Measurements from ENCODE around the gene HTT. TPM values are rescaled to one million over a fixed set of nuclear protein-coding genes. Genes with fewer than 3 reads are reported as not detected.

The HTT gene
- total and polyA plus RNA-seq, 2 of the 13 experiments (the other 11 are each of a cell fraction or from before 2014, with no cell fraction given) = 17.5 to 19.5 TPM

DNA sequence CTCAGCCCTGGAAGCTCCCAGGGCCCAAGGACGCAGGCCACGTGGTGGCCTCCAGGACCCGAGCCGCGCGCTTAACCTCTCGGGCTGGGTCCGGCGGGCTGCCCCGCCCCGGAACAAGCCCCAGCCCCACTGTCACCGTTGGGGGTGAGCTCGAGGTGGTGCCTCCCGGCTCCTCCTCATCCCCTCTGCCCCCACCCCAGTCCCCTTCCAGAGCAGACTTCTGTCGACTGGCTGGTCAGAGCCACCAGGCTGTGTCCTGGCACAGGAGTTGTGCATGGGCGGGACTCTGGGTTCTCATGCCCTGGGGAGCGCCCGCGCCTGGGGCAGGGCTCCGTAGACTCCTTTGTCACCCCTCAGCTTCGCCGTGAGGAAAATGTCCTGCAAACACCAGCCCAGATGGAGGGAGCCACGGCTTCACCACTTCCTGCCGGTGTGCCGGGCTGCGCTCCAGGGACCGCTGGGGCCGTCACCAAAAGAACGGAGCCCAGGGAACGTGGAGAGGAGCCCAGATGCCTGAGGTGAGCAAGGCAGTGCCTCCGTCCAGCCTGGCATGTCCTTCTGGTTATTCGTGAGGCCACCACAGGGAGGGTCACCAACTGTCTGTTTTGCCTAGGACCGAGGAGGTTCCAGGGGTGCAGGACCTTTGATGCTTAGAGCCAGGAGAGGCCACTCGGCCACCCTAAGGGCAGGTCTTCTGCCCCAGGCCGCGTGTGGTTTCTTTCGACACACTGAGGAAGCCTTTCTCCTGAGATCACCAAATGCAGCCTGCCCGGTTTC lies 211.3 kb downstream of the HTT start (continued):
- TF ChIP-seq, protein P1, sequence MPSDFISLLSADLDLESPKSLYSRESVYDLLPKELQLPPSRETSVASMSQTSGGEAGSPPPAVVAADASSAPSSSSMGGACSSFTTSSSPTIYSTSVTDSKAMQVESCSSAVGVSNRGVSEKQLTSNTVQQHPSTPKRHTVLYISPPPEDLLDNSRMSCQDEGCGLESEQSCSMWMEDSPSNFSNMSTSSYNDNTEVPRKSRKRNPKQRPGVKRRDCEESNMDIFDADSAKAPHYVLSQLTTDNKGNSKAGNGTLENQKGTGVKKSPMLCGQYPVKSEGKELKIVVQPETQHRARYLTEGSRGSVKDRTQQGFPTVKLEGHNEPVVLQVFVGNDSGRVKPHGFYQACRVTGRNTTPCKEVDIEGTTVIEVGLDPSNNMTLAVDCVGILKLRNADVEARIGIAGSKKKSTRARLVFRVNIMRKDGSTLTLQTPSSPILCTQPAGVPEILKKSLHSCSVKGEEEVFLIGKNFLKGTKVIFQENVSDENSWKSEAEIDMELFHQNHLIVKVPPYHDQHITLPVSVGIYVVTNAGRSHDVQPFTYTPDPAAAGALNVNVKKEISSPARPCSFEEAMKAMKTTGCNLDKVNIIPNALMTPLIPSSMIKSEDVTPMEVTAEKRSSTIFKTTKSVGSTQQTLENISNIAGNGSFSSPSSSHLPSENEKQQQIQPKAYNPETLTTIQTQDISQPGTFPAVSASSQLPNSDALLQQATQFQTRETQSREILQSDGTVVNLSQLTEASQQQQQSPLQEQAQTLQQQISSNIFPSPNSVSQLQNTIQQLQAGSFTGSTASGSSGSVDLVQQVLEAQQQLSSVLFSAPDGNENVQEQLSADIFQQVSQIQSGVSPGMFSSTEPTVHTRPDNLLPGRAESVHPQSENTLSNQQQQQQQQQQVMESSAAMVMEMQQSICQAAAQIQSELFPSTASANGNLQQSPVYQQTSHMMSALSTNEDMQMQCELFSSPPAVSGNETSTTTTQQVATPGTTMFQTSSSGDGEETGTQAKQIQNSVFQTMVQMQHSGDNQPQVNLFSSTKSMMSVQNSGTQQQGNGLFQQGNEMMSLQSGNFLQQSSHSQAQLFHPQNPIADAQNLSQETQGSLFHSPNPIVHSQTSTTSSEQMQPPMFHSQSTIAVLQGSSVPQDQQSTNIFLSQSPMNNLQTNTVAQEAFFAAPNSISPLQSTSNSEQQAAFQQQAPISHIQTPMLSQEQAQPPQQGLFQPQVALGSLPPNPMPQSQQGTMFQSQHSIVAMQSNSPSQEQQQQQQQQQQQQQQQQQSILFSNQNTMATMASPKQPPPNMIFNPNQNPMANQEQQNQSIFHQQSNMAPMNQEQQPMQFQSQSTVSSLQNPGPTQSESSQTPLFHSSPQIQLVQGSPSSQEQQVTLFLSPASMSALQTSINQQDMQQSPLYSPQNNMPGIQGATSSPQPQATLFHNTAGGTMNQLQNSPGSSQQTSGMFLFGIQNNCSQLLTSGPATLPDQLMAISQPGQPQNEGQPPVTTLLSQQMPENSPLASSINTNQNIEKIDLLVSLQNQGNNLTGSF (CRISPR knock-in tag; IDR thresholded peaks at IDR 0.05) = no peak
- TF ChIP-seq BRF2 (CRISPR knock-in tag; IDR thresholded peaks at IDR 0.05) (no peak), SALL1 (CRISPR knock-in tag; IDR thresholded peaks at IDR 0.05) (no peak; the same call in 1 of the 2 replicates), SP2 (CRISPR knock-in tag; IDR thresholded peaks at IDR 0.05) (peak; percentile 28; the same call in 1 of the 2 replicates), ZNF33B (CRISPR knock-in tag; IDR thresholded peaks at IDR 0.05) (peak; percentile 85; the same call in 1 of the 2 replicates), ZNF296 (CRISPR knock-in tag; conservative IDR thresholded peaks at IDR 0.05) (no peak), ZNF343 (CRISPR knock-in tag; IDR thresholded peaks at IDR 0.05) (0 out of 2 replicates have a peak, but pooled peaks have one; percentile 53), POLR2AphosphoS2 (IDR thresholded peaks at IDR 0.05; ENCODE audit: low read depth, low read length) (no peak), BCL3 (CRISPR knock-in tag; IDR thresholded peaks at IDR 0.05) (no peak), ZFP62 (CRISPR knock-in tag; IDR thresholded peaks at IDR 0.05) (no peak), MAZ (IDR thresholded peaks at IDR 0.05; ENCODE audit: borderline replicate concordance, low read depth, low read length) (no peak), MAZ (CRISPR knock-in tag; IDR thresholded peaks at IDR 0.05; ENCODE audit: low read depth) (peak; percentile 73; the same call in 1 of the 2 replicates)
- TF ChIP-seq, protein P2, sequence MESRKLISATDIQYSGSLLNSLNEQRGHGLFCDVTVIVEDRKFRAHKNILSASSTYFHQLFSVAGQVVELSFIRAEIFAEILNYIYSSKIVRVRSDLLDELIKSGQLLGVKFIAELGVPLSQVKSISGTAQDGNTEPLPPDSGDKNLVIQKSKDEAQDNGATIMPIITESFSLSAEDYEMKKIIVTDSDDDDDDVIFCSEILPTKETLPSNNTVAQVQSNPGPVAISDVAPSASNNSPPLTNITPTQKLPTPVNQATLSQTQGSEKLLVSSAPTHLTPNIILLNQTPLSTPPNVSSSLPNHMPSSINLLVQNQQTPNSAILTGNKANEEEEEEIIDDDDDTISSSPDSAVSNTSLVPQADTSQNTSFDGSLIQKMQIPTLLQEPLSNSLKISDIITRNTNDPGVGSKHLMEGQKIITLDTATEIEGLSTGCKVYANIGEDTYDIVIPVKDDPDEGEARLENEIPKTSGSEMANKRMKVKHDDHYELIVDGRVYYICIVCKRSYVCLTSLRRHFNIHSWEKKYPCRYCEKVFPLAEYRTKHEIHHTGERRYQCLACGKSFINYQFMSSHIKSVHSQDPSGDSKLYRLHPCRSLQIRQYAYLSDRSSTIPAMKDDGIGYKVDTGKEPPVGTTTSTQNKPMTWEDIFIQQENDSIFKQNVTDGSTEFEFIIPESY (CRISPR knock-in tag; IDR thresholded peaks at IDR 0.05) = no peak
- TF ChIP-seq, protein P3, sequence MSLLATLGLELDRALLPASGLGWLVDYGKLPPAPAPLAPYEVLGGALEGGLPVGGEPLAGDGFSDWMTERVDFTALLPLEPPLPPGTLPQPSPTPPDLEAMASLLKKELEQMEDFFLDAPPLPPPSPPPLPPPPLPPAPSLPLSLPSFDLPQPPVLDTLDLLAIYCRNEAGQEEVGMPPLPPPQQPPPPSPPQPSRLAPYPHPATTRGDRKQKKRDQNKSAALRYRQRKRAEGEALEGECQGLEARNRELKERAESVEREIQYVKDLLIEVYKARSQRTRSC (CRISPR knock-in tag; IDR thresholded peaks at IDR 0.05; ENCODE audit: low read depth) = peak; percentile 86; the same call in 1 of the 2 replicates
- TF ChIP-seq, protein P4, sequence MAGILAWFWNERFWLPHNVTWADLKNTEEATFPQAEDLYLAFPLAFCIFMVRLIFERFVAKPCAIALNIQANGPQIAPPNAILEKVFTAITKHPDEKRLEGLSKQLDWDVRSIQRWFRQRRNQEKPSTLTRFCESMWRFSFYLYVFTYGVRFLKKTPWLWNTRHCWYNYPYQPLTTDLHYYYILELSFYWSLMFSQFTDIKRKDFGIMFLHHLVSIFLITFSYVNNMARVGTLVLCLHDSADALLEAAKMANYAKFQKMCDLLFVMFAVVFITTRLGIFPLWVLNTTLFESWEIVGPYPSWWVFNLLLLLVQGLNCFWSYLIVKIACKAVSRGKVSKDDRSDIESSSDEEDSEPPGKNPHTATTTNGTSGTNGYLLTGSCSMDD (CRISPR knock-in tag; IDR thresholded peaks at IDR 0.05) = no peak

All from HepG2 (cell line).